ENCODE measurements around the gene G2E3.
"Not testable (repeated sequence)": the region's sequence is repeated elsewhere in the genome, so short reads cannot be mapped to it uniquely, and the experiment has no call there.

The G2E3 gene

DNA sequence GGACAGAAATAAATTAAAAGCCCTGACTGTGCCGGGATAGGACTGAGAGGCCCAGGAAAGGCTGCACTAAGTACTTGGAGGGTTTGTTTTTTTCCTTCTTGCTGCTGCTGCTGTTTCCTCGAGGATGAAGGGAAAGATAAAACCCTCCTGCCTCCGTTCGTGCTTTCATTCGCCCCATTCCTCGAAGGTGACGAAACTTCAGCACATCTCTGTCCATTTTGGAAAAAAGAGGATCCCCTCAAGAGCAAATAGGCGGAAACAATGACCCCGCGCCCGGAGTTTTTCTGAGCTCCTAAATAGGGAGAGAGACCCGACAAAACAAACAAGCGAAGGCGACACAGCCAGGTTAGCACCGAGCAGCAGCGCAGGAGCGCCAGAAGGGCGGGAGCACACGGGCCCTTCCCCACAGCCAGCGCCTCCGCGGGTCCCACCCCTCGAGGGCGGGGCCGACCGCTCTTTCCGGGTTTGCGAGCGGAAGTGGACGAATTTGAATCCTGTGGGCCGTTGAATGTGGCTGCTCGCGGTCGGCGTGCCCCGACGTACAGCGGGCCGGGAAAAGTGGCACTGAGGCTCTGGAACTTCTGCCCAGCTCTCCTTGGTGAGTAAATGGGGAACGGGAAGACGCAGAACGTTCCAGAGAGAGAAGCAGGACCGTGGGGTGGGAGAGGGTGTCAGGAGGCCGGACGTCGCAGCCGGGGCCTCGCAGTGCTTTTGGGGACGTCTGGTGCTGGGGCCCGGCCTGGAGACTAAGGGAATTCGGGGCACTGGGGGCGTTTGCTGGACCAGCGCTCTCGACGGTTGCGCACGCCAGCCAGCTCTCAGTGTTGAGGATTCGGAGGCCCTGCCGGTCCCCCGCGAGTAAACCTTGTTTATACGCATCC, at the start of gene G2E3:
TSS of gene G2E3 (plus strand) at position 484 of the 881 bp plus-strand sequence. CDS start 21,922 bp downstream, outside the sequence.
- DNase-seq (ENCODE audit: low spot score): peak; percentile 91

- DNase-seq (ENCODE audit: low spot score): no peak
Observed at GRCh38 chr14:30517737-30518136, 41.2 kb upstream of the G2E3 start.

DNA sequence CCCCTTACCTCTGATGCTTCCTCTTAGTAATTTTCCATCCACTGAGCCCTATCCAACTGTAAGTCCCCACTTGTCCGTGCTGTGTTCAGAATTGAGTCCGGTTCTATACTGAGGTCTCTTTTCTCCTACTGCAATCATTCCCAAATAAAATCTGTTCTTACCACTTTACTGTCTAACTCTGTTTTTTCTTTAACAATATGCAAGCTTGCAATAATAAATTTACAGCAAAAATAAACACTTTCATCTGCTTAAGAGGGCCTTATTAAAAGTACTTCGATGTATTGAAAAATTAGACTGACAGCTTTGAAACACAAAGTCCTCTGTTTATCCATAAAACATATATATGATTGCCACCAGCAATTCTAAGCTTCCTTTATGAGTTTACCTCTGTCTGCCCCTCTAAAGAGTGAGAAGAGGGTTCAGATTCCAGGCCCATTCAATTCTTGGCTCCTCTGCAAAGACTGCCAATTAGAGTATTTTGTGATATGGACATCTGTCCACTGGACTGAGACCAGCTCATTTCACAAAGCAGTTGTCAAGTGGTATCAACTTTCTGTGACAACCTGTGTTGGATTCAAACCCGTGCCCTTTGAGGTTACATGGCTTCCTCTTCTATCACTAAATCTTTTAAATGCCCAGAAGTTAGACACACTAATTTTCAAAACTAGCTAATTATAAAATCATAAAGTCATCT, 39.9 kb upstream of the G2E3 start:
- no peak for DNase-seq (ENCODE audit: low spot score)

- DNase-seq (ENCODE audit: low spot score): no peak
Observed at GRCh38 chr14:30519961-30520360, 39.0 kb upstream of the G2E3 start.

GRCh38 chr14:30520536-30520935, 38.4 kb upstream of the G2E3 start:
- DNase-seq (ENCODE audit: low spot score): no peak

- peak; percentile 35 for DNase-seq (ENCODE audit: low spot score)
Observed at GRCh38 chr14:30521899-30522736, 36.8 kb upstream of the G2E3 start.

DNA sequence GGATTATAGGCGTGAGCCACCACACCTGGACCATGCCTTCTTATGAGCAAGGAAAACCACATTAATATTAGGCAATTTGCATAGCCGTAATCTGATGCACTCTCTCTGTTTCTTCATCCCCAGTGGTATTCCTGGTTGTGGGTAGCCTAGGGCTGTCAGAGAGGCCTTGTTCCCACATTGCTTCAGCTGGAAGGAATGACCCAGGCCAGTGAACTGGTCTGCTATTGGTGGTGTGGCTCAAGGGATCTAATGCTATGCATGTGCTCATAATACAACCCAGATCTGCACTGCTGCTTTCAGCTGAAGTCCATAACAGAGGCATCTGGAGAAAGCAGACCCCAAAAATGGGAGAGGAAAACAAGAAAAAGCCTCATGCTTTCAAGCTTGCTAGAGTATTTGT, 33.1 kb upstream of the G2E3 start:
- DNase-seq (ENCODE audit: low spot score): no peak

DNA sequence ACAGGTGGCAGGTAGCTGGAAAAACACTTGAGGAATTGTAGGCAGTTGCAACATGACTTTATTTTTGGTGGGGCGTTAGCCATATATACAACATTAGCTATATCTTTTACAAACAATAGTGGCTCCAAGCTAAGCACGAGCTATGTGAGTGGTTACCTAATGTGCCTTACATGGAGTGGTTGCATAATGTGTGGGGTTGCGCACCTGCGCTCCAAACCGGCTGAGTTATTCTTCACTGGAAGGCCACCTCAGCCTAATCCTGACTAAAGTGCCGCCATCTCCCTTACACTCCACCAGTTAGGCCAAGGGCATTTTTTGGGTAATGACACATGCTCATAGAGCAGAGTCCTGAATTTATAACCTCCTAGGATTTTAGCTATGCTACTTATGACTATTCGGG, 31.8 kb upstream of the G2E3 start:
- no peak for DNase-seq (ENCODE audit: low spot score)

DNA sequence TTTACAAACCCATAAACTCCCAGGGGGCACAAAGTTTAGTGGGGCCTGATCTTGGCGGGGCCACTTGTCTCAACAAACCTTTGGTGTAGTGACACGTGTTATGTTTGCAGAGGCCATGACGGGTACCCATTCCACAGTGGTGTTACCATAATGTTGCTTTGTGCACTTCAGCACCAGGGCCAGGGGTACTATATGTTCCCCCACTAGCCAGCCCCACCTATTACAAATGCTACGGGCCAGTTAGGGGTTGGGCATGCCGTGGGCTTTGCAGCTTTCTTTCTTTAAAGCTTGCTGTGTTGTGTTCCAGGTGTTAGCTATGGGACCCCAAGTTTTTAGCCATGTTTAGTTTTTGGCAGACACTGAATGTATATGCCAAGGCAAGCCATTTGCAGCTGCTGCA, 30.8 kb upstream of the G2E3 start:
- DNase-seq (ENCODE audit: low spot score): no peak

GRCh38 chr14:30528778-30529642, 29.9 kb upstream of the G2E3 start:
- no peak for DNase-seq (ENCODE audit: low spot score)

- DNase-seq (ENCODE audit: low spot score): no peak
Observed at GRCh38 chr14:30532264-30532663, 26.7 kb upstream of the G2E3 start.

DNA sequence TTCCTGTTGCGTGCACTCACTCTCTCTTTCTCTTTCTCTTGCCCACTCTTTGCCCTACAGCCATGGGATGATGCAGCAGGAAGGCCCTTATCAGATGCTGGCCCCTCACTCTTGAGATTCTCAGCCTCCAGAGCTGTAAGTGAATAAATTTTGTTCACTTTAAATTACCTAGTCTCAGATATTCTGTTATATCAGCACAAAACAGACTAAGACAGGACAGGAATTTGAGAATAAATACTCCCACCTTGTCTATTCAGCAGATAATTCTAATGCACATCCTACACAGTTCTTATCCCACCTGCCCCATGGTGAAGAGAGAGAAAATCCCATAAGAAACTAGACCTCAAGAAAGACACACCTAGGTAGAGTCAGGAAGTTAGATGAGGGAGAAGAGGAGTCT, 25.8 kb upstream of the G2E3 start:
- no peak for DNase-seq (ENCODE audit: low spot score)

GRCh38 chr14:30541318-30541717, 17.6 kb upstream of the G2E3 start:
- no peak for DNase-seq (ENCODE audit: low spot score)

- not testable (repeated sequence) for DNase-seq (ENCODE audit: low spot score)
Observed at GRCh38 chr14:30546735-30547134, 12.2 kb upstream of the G2E3 start.

DNA sequence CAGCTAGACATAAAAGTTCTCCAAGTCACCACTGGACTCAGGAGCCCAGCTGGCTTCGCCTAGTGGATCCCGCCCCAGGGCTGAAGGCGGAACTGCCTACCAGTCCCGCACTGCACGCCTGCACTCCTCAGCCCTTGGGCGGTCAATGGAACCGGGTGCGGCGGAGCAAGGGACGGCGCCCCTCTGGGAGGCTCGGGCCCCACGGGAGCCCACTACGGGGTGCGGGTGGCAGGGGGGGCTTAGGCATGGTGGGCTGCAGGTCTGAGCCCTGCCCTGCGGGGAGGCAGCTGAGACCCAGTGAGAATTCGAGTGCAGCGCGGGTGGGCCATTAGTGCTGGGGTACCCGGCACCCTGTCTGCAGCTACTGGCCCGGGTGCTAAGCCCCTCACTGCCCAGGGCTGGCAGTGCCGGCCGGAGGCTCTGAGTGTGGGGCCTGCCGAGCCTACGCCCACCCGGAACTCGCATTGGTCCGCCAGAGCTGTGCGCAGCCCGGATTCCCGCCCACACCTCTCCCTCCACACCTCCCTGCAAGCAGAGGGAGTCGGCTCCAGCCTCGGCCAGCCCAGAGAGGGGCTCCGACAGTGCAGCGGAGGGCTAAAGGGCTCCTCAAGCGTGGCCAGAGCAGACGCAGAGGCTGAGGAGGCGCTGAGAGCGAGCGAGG, 11.4 kb upstream of the G2E3 start:
- no peak for DNase-seq (ENCODE audit: low spot score)

GRCh38 chr14:30550335-30550734, 8.6 kb upstream of the G2E3 start:
- DNase-seq (ENCODE audit: low spot score): peak; percentile 61

- DNase-seq (ENCODE audit: low spot score): no peak
Observed at GRCh38 chr14:30551460-30551859, 7.5 kb upstream of the G2E3 start.

DNA sequence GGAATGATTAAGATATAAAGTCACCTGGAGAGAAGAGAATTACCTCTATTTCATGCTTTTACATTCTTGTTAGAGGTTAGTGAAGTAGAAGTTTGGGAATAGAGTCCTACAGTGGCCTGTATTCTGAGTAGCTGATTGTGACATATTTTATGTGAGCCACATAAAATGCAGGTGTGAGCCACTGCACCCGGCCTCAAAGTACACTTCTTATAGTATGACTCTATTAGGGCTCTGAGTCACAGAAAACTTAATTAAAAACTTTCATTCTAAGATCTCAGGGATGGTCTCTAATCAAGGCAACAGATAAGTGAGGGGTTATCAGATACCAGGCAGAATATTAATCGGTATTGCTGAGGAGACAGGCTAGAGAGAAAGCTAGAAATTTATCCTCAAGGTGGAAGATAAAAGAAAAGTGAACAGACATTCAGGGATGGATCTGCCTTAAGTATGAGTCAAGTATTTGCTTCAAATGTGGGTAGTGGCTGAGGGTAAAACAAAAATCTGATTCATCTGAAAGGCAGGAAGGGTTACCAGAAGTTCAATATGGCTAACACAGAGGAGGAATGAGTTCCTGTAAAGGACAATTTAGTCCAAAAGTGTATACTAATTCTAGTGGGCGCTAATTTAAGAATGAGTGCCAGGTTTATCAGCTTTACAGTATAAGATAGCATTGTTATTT, 5.5 kb upstream of the G2E3 start:
- peak; percentile 79 for DNase-seq (ENCODE audit: low spot score)

- no peak for DNase-seq (ENCODE audit: low spot score)
Observed at GRCh38 chr14:30558362-30558674, 640 bp upstream of the G2E3 start.

GRCh38 chr14:30559638-30560091, 707 bp downstream of the G2E3 start:
- peak; percentile 33 for DNase-seq (ENCODE audit: low spot score)
